Thoracic aorta (tissue), 2 donors: ENCODE data around the gene ALG9. TPM values are rescaled to one million over a fixed set of nuclear protein-coding genes. Genes with fewer than 3 reads are reported as not detected.

Source experiments
- ATAC-seq: fragments of 150-250 bp; one replicate; pipeline ENCODE4 v1.8.0; 2017; ENCODE audit warnings: low read depth; ENCODE audit not compliant: insufficient number of reproducible peaks, low FRiP score
- DNase-seq: peaks from one replicate; pipeline ENCODE4 v3.0.0-alpha.2; 2020; ENCODE audit warnings: low spot score
- H3K27ac ChIP-seq, 2 donors: fragments of 200-600 bp; sonication (generic); 1 replicate in 1 of 2; 2 replicates in 1 of 2; pipeline ENCODE4 v1.5.1; 2016; ENCODE audit warnings: mild to moderate bottlenecking in 2 of 2, moderate library complexity in 2 of 2
- H3K27me3 ChIP-seq: fragments of 200-600 bp; sonication (generic); replicated peaks from 2 replicates; pipeline ENCODE4 v1.6.0; 2016; ENCODE audit warnings: mild to moderate bottlenecking; ENCODE audit not compliant: insufficient read depth
- H3K36me3 ChIP-seq: fragments of 200-600 bp; sonication (generic); one replicate; pipeline ENCODE4 v1.5.1; 2016
- H3K4me1 ChIP-seq, 2 donors: fragments of 200-600 bp; sonication (generic); 1 replicate in 1 of 2; 2 replicates in 1 of 2; pipeline versions ENCODE4 v1.5.1 to v1.6.0; 2016; ENCODE audit warnings: low read depth in 2 of 2, mild to moderate bottlenecking in 1 of 2; ENCODE audit not compliant: control insufficient read depth in 1 of 2
- H3K4me3 ChIP-seq: fragments of 200-600 bp; sonication (generic); 2 replicates; pipeline ENCODE4 v1.5.1; 2016; ENCODE audit warnings: mild to moderate bottlenecking
- H3K9me3 ChIP-seq: fragments of 200-600 bp; sonication (generic); 2 replicates; pipeline ENCODE4 v1.5.1; 2016
- CTCF ChIP-seq: fragments of 200-600 bp; sonication (generic); IDR thresholded peaks from one replicate; pipeline ENCODE4 v1.5.1; 2019; ENCODE audit warnings: antibody characterized with exemption
- total RNA-seq, 2 donors: library from RNA; depleted of rRNA; stranded (reverse); fragments of >200 nt; gene quantifications; one replicate each; pipeline versions ENCODE4 v1.1.0 to v1.2.3, GENCODE V29; 2016

ALG9 gene
- total RNA-seq, 2 donors from 2014 or later = 21.2 to 33.4 TPM

GRCh38 chr11:111910676-111911562 lies 39.5 kb upstream of the ALG9 start:
- no peaks in the 10 kb centered on the region for H3K9me3 ChIP-seq
- no peaks in the 10 kb centered on the region for H3K36me3 ChIP-seq
- DNase-seq (no peak), ATAC-seq (no peak)
- H3K27ac ChIP-seq = peak overlapping the region; percentile 99 to 100
- H3K27me3 ChIP-seq = no peaks in the 10 kb centered on the region
- H3K4me3 ChIP-seq = peak overlapping the region; percentile 76
- peaks cover 4 to 31% of the 10 kb centered on the region in 2 donors for H3K4me1 ChIP-seq
- TF ChIP-seq CTCF = no peak

DNA sequence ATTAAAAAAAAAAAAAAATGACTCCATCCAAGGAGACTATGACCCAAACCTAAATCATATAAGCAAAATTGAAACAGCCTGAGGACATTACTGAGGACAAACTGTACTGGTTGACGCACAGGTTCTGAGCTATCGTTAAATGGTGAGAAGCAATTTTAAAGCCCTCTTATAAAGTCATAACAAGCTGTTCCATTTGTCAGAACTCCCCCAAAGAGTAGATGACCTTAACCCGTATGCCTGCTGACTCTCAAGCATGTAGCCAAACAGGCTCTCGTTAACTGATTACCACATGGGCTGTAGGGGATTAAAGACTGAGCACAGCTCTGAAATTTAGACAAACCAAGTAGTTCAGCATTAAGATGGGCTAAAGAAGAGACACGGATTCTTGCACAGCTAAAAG lies 38.0 kb upstream of the ALG9 start:
- H3K4me3 ChIP-seq = peak overlapping the region; percentile 76
- H3K27ac ChIP-seq = peak overlapping the region; percentile 99 to 100

GRCh38 chr11:111908639-111909305 lies 37.4 kb upstream of the ALG9 start:
- no peaks in the 10 kb centered on the region for H3K27me3 ChIP-seq
- peak overlapping the region in 1 of 2 donors; percentile 99 for H3K27ac ChIP-seq
- peaks cover 0 to 15% of the 10 kb centered on the region in 2 donors for H3K4me1 ChIP-seq
- no peaks in the 10 kb centered on the region for H3K36me3 ChIP-seq
- no peak for ATAC-seq
- no peaks in the 10 kb centered on the region for H3K9me3 ChIP-seq
- H3K4me3 ChIP-seq = peak overlapping the region; percentile 76
- DNase-seq = no peak
- TF ChIP-seq CTCF = no peak

More for the DNA sequence above, 38.0 kb upstream of the ALG9 start:
- no peak for TF ChIP-seq CTCF
- ATAC-seq (no peak), DNase-seq (no peak)
- Histone ChIP-seq H3K27me3 (no peaks in the 10 kb centered on the region), H3K9me3 (no peaks in the 10 kb centered on the region), H3K4me1 (peaks cover 0 to 17% of the 10 kb centered on the region in 2 donors), H3K36me3 (no peaks in the 10 kb centered on the region)

DNA sequence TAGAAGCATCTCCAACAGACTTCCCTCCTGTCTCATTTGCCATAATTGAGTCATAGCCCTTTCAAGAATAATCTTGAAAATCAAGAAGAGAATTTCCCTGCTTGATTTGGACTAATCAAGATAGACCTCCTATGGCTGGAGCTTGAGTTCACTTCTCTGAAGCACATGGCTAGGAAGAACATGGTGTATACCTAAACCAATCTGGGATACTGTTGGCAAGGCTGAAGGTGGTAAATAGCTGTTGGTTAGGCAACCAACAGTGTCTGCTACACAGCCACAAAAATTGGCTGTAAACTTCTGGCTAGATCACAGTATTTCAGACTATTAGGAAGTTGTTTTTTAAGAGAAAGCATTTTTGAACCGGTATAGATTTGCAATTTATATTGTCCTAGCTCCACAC lies 35.3 kb upstream of the ALG9 start:
- no peak for ATAC-seq

More for the DNA sequence above, 35.3 kb upstream of the ALG9 start:
- H3K36me3 ChIP-seq = no peaks in the 10 kb centered on the region
- TF ChIP-seq CTCF = no peak
- H3K9me3 ChIP-seq = no peaks in the 10 kb centered on the region
- DNase-seq = no peak
- peak overlapping the region in 1 of 2 donors; percentile 23 for H3K27ac ChIP-seq
- H3K4me3 ChIP-seq = no peak overlapping the region
- no peaks in the 10 kb centered on the region for H3K27me3 ChIP-seq
- H3K4me1 ChIP-seq = peaks cover 0 to 15% of the 10 kb centered on the region in 2 donors
